H1 (cell line): ENCODE data around the gene ARRB1. TPM values are rescaled to one million over a fixed set of nuclear protein-coding genes. Genes with fewer than 3 reads are reported as not detected.

Experiments
- CTCF ChIA-PET: fragments of 300-600 bp; sonication (Branson Sonifier 250); formaldehyde crosslinking; loops from one replicate; lab custom pipeline; 2021; ENCODE audit not compliant: partially characterized antibody; lab: Charles Lee
- POLR2A ChIA-PET: fragments of 300-600 bp; sonication (Branson Sonifier 250); formaldehyde crosslinking; loops from one replicate; lab custom pipeline; 2021; ENCODE audit warnings: inconsistent platforms; ENCODE audit not compliant: partially characterized antibody; lab: Charles Lee
- DNase-seq, 2 experiments: peaks; one replicate each; pipeline versions ENCODE4 v3.0.0 to v3.0.0-alpha.2; 2010 to 2022; ENCODE audit warnings: low spot score in 2 of 2, low read depth in 1 of 2, mixed read lengths in 1 of 2
- FAIRE-seq: peaks from 2 replicates; lab custom pipeline; 2011; peaks lifted over from hg19 to GRCh38; lab: Jason Lieb, UNC
- H2AFZ ChIP-seq: 2 replicates; pipeline ENCODE4 v1.8.1; 2012; ENCODE audit warnings: low read length, inconsistent platforms
- H2AK5ac ChIP-seq: 2 replicates; pipeline ENCODE4 v1.6.1; 2013; ENCODE audit warnings: low read depth, low read length
- H2BK120ac ChIP-seq: replicated peaks from 2 replicates; pipeline ENCODE3; 2013; ENCODE audit warnings: low read depth, low read length, inconsistent platforms
- H2BK12ac ChIP-seq: 2 replicates; pipeline ENCODE4 v1.6.1; 2013; ENCODE audit warnings: low read depth, low read length
- H2BK15ac ChIP-seq: 2 replicates; pipeline ENCODE4 v1.6.1; 2013; ENCODE audit warnings: low read length
- H2BK20ac ChIP-seq: 2 replicates; pipeline ENCODE4 v1.6.1; 2013; ENCODE audit warnings: low read length
- H2BK5ac ChIP-seq: 2 replicates; pipeline ENCODE4 v1.6.1; 2013; ENCODE audit warnings: low read depth, low read length
- H3K14ac ChIP-seq: 2 replicates; pipeline ENCODE4 v1.6.1; 2013; ENCODE audit warnings: inconsistent platforms; ENCODE audit not compliant: insufficient read length
- H3K18ac ChIP-seq: 2 replicates; pipeline ENCODE4 v1.6.1; 2013; ENCODE audit warnings: low read length; ENCODE audit errors: extremely low read depth
- H3K23ac ChIP-seq: 2 replicates; pipeline ENCODE4 v1.6.1; 2013; ENCODE audit warnings: inconsistent platforms; ENCODE audit not compliant: insufficient read length
- H3K23me2 ChIP-seq: 2 replicates; pipeline ENCODE4 v1.6.1; 2013; ENCODE audit warnings: low read depth, low read length
- H3K27ac ChIP-seq: 2 replicates; pipeline ENCODE4 v1.6.1; 2011; ENCODE audit warnings: low read depth, low read length, inconsistent platforms
- H3K27me3 ChIP-seq, 4 experiments: replicated peaks in 1 of 4; 1 replicate in 1 of 4; 2 replicates in 3 of 4; pipeline versions ENCODE4 v1.6.1 to v1.8.1; 2011 to 2013; ENCODE audit warnings: low read length in 3 of 4, mild to moderate bottlenecking in 3 of 4, inconsistent platforms in 2 of 4, mixed read lengths in 2 of 4, moderate library complexity in 1 of 4; ENCODE audit not compliant: control insufficient read depth in 3 of 4, insufficient read depth in 3 of 4; ENCODE audit errors: extremely low read depth in 1 of 4
- H3K36me3 ChIP-seq, 4 experiments: 2 replicates each; pipeline versions ENCODE4 v1.6.1 to v1.8.1; 2011 to 2013; ENCODE audit warnings: mild to moderate bottlenecking in 4 of 4, low read length in 3 of 4, moderate library complexity in 2 of 4, control low read depth in 1 of 4, inconsistent platforms in 1 of 4; ENCODE audit not compliant: insufficient read depth in 4 of 4, control insufficient read depth in 2 of 4
- H3K4ac ChIP-seq: replicated peaks from 2 replicates; pipeline ENCODE3; 2013; ENCODE audit warnings: low read length, low read depth, mixed read lengths, inconsistent platforms; ENCODE audit not compliant: insufficient read length
- H3K4me1 ChIP-seq, 4 experiments: replicated peaks in 1 of 4; 1 replicate in 1 of 4; 2 replicates in 3 of 4; pipeline versions ENCODE4 v1.6.1 to v1.8.1; 2011 to 2013; ENCODE audit warnings: low read length in 3 of 4, inconsistent platforms in 2 of 4, mixed read lengths in 1 of 4; ENCODE audit not compliant: insufficient read depth in 4 of 4, control insufficient read depth in 3 of 4
- H3K4me2 ChIP-seq, 2 experiments: 2 replicates each; pipeline versions ENCODE4 v1.6.1 to v1.8.1; 2011 to 2013; ENCODE audit warnings: low read depth in 2 of 2, low read length in 2 of 2, control low read depth in 1 of 2, inconsistent platforms in 1 of 2, mild to moderate bottlenecking in 1 of 2; ENCODE audit not compliant: insufficient read depth in 1 of 2
- H3K4me3 ChIP-seq, 4 experiments: fragments of 200-600, 300-600 bp in 1 of 4; sonication (generic), shearing (Covaris generic), sonication (Bioruptor Twin) in 1 of 4; 2 replicates each; pipeline versions ENCODE4 v1.5.1 to v1.8.1; 2011 to 2016; ENCODE audit warnings: low read length in 4 of 4, low read depth in 3 of 4, control low read depth in 2 of 4, inconsistent platforms in 2 of 4, mild to moderate bottlenecking in 2 of 4, mixed read lengths in 1 of 4, moderate library complexity in 1 of 4; ENCODE audit not compliant: insufficient read depth in 2 of 4; ENCODE audit errors: extremely low read depth in 1 of 4
- H3K56ac ChIP-seq: replicated peaks from 2 replicates; pipeline ENCODE3; 2013; ENCODE audit warnings: low read depth, mild to moderate bottlenecking, mixed read lengths, low read length, inconsistent platforms; ENCODE audit not compliant: insufficient read length
- H3K79me1 ChIP-seq: 2 replicates; pipeline ENCODE4 v1.6.1; 2013; ENCODE audit warnings: low read depth, low read length, control low read depth
- H3K79me2 ChIP-seq, 2 experiments: 2 replicates each; pipeline versions ENCODE4 v1.6.1 to v1.8.1; 2012 to 2013; ENCODE audit warnings: low read length in 2 of 2, mild to moderate bottlenecking in 2 of 2, inconsistent platforms in 1 of 2; ENCODE audit not compliant: insufficient read depth in 2 of 2, control insufficient read depth in 1 of 2
- H3K9ac ChIP-seq, 4 experiments: replicated peaks in 1 of 4; 1 replicate in 1 of 4; 2 replicates in 3 of 4; pipeline versions ENCODE4 v1.6.1 to v1.8.1; 2011 to 2013; ENCODE audit warnings: low read depth in 3 of 4, low read length in 3 of 4, control low read depth in 2 of 4, mild to moderate bottlenecking in 2 of 4, moderate library complexity in 2 of 4, inconsistent platforms in 1 of 4; ENCODE audit errors: extremely low read depth in 1 of 4
- H3K9me3 ChIP-seq, 2 experiments: 2 replicates each; pipeline versions ENCODE4 v1.6.1 to v1.8.1; 2012 to 2013; ENCODE audit warnings: mild to moderate bottlenecking in 2 of 2, moderate library complexity in 2 of 2, control low read depth in 1 of 2, inconsistent platforms in 1 of 2, low read depth in 1 of 2, low read length in 1 of 2, mixed read lengths in 1 of 2; ENCODE audit not compliant: insufficient read depth in 2 of 2
- H4K20me1 ChIP-seq, 2 experiments: replicated peaks in 1 of 2; 2 replicates each; pipeline versions ENCODE3 to v1.8.1; 2011 to 2013; ENCODE audit warnings: inconsistent platforms in 2 of 2, low read length in 2 of 2, mild to moderate bottlenecking in 1 of 2; ENCODE audit not compliant: insufficient read depth in 2 of 2, control insufficient read depth in 1 of 2
- H4K5ac ChIP-seq: 2 replicates; pipeline ENCODE4 v1.6.1; 2013; ENCODE audit warnings: low read length, low read depth, mixed read lengths, inconsistent platforms; ENCODE audit not compliant: insufficient read length
- H4K8ac ChIP-seq: 2 replicates; pipeline ENCODE4 v1.8.0; 2013; ENCODE audit warnings: mild to moderate bottlenecking, moderate library complexity, low read length, inconsistent platforms; ENCODE audit not compliant: insufficient read depth; ENCODE audit errors: extremely low read depth
- H4K91ac ChIP-seq: replicated peaks from 2 replicates; pipeline ENCODE3; 2013; ENCODE audit warnings: low read length, mixed read lengths, inconsistent platforms; ENCODE audit not compliant: insufficient read length
- HDAC2 ChIP-seq, 2 experiments: fragments of 300-600 bp in 1 of 2; sonication (generic) in 1 of 2; IDR thresholded peaks; 2 replicates each; pipeline ENCODE4 v1.6.1; 2011 to 2012; ENCODE audit warnings: low read depth in 2 of 2, low read length in 2 of 2, mild to moderate bottlenecking in 2 of 2, moderate library complexity in 2 of 2, borderline replicate concordance in 1 of 2, inconsistent platforms in 1 of 2
- HDAC6 ChIP-seq: IDR thresholded peaks from one replicate; pipeline ENCODE4 v1.7.1; 2012; ENCODE audit warnings: low read depth, mild to moderate bottlenecking, inconsistent platforms, low read length, moderate library complexity
- KDM1A ChIP-seq: fragments of 200-600, 300-600 bp; sonication (generic); IDR thresholded peaks from 2 replicates; pipeline ENCODE4 v1.7.1; 2016; ENCODE audit warnings: mild to moderate bottlenecking, low read length, borderline replicate concordance
- KDM4A ChIP-seq: IDR thresholded peaks from one replicate; pipeline ENCODE4 v1.7.1; 2012; ENCODE audit warnings: low read depth, mild to moderate bottlenecking, moderate library complexity, low read length, inconsistent platforms; ENCODE audit not compliant: severe bottlenecking
- PHF8 ChIP-seq: fragments of 200-600 bp; sonication (generic); conservative IDR thresholded peaks from 2 replicates; pipeline ENCODE4 v1.7.1; 2012; ENCODE audit warnings: low read depth, mild to moderate bottlenecking, inconsistent platforms, low read length, moderate library complexity
- SIN3A ChIP-seq, 2 experiments: IDR thresholded peaks in 1 of 2; conservative IDR thresholded peaks in 1 of 2; 2 replicates each; pipeline ENCODE4 v1.6.1; 2011 to 2012; ENCODE audit warnings: low read length in 2 of 2, improper control_type of control experiment in 1 of 2, low read depth in 1 of 2, mild to moderate bottlenecking in 1 of 2
- SP2 ChIP-seq: IDR thresholded peaks from 2 replicates; pipeline ENCODE4 v1.6.1; 2012; ENCODE audit warnings: mild to moderate bottlenecking, low read length, inconsistent platforms
- TBP ChIP-seq: IDR thresholded peaks from 2 replicates; pipeline ENCODE4 v1.6.1; 2011; ENCODE audit warnings: low read depth, low read length, improper control_type of control experiment
- USF2 ChIP-seq: IDR thresholded peaks from 2 replicates; pipeline ENCODE4 v1.6.1; 2011; ENCODE audit warnings: low read length, improper control_type of control experiment
- YY1 ChIP-seq: IDR thresholded peaks from 2 replicates; pipeline ENCODE4 v1.6.1; 2011; ENCODE audit warnings: low read depth, mild to moderate bottlenecking, low read length
- WGBS, 2 experiments: shearing (Covaris generic) in 1 of 2; methylation state at CpG; one replicate each; pipeline versions ENCODE4 v1.1.6 to v1.1.7; 2013 to 2015; ENCODE audit warnings: low lambda C conversion rate in 2 of 2, mixed read lengths in 2 of 2, inconsistent platforms in 1 of 2, low coverage in 1 of 2, missing lambda C conversion rate in 1 of 2; ENCODE audit not compliant: insufficient replicate concordance in 2 of 2, insufficient coverage in 1 of 2, insufficient read length in 1 of 2; ENCODE audit errors: extremely low coverage in 1 of 2, missing lambda C conversion rate in 1 of 2; 5-methylcytosine and 5-hydroxymethylcytosine counted together
- polyA plus RNA-seq, 7 experiments: library from polyadenylated mRNA; depleted of rRNA in 3 of 7; stranded (reverse) in 5 of 7; unstranded in 2 of 7; fragments of >200 nt in 5 of 7; fragments of 200-250 nt in 2 of 7; gene quantifications; 1 replicate in 5 of 7; 2 replicates in 1 of 7; 4 replicates in 1 of 7; pipeline versions ENCODE4 v1.2.1 to v1.2.3, GENCODE V29; 2011 to 2013; ENCODE audit warnings: missing spikeins in 2 of 7, mixed read lengths in 2 of 7
- total RNA-seq: library from RNA; stranded (reverse); fragmentation: NEBNext Ultra II Directional; extraction: Animal tissue kit (Norgen Biotek cat#: 25700); gene quantifications from 2 replicates; pipeline ENCODE4 v1.2.1, GENCODE V29; 2021

Gene ARRB1
- total and polyA plus RNA-seq, 2 of the 8 experiments (the other 6 are each of a cell fraction or from before 2014, with no cell fraction given) = 9.4 to 31.8 TPM

- POLR2A ChIA-PET = interaction anchor here (1.6 to 2.1 kb wide), 3 partner anchors 14 to 124 kb away, joined by 5 to 11 read pairs (median 6); no protein-coding TSS in a partner anchor
- H3K56ac ChIP-seq = no peak overlapping the region
Measured at GRCh38 chr11:75276686-75277085, 74.8 kb downstream of the ARRB1 start.

More at GRCh38 chr11:75276686-75277085, 74.8 kb downstream of the ARRB1 start:
- Histone ChIP-seq H3K4me3 (no peak overlapping the region), H3K79me1 (no peaks in the 10 kb centered on the region), H4K20me1 (no peaks in the 10 kb centered on the region), H2BK15ac (no peak overlapping the region), H2BK20ac (no peak overlapping the region), H4K91ac (no peak overlapping the region), H2AFZ (no peak overlapping the region), H3K36me3 (0 out of 8 replicates have a peak, but pooled peaks cover 0 to 3% (median 0%) of the 10 kb centered on the region in 4 experiments), H4K5ac (no peak overlapping the region), H4K8ac (no peak overlapping the region), H3K23me2 (no peaks in the 10 kb centered on the region), H3K4me2 (no peak overlapping the region), H3K4ac (no peak overlapping the region), H3K18ac (no peak overlapping the region), H2BK5ac (no peak overlapping the region), H3K23ac (no peak overlapping the region), H2BK120ac (no peak overlapping the region), H3K14ac (no peak overlapping the region), H3K27ac (no peak overlapping the region), H2AK5ac (no peak overlapping the region), H3K4me1 (no peaks in the 10 kb centered on the region; a peak in 1 of 7 replicates), H3K27me3 (no peaks in the 10 kb centered on the region), H3K9ac (no peak overlapping the region), H3K9me3 (no peaks in the 10 kb centered on the region), H2BK12ac (no peak overlapping the region), H3K79me2 (no peaks in the 10 kb centered on the region)
- TF ChIP-seq YY1 = no peak
- no peak for TF ChIP-seq TBP
- no peak for TF ChIP-seq KDM4A
- no peak for TF ChIP-seq PHF8
- no peak for TF ChIP-seq USF2
- no peak for TF ChIP-seq KDM1A
- TF ChIP-seq SP2 = no peak
- TF ChIP-seq HDAC6 = no peak
- TF ChIP-seq HDAC2 (IDR thresholded peaks at IDR 0.05; ENCODE audit: borderline replicate concordance in 1 of 2, low read depth in 2 of 2, low read length in 2 of 2) = no peak
- TF ChIP-seq SIN3A (conservative IDR thresholded peaks at IDR 0.05 in 1 of 2, IDR thresholded peaks at IDR 0.05 in 1 of 2; ENCODE audit: low read depth in 1 of 2, low read length in 2 of 2) = no peak
- CTCF ChIA-PET = interaction anchor here (0.9 to 18.0 kb wide), 16 partner anchors 13 to 254 kb away, joined by 3 to 327 read pairs (median 4); no protein-coding TSS in a partner anchor
- no peak for DNase-seq
- WGBS, 2 experiments = 88% methylated on average over 6 of the region's 6 CpGs; no CpG with 5 or more reads in 1 of the 2 experiments
- FAIRE-seq = no peak
